Activated T-cell treated with anti-CD3 and anti-CD28 coated beads, Interleukin-2, amount 50 U/mL, for 24 hours (primary cell): ENCODE data around the gene PPP2R5C.

Source experiments
- DNase-seq: peaks from one replicate; pipeline ENCODE4 v3.0.0-alpha.2; 2020
- H3K27ac Mint-ChIP-seq: 2 replicates; pipeline ENCODE4 v1.8.0; 2020; ENCODE audit warnings: mild to moderate bottlenecking, mixed read lengths
- H3K27me3 Mint-ChIP-seq: 2 replicates; pipeline ENCODE4 v1.8.0; 2020; ENCODE audit warnings: mixed read lengths
- H3K36me3 Mint-ChIP-seq: 2 replicates; pipeline ENCODE4 v1.8.0; 2020; ENCODE audit warnings: low read depth, mixed read lengths
- H3K4me1 Mint-ChIP-seq: 2 replicates; pipeline ENCODE4 v1.8.0; 2020; ENCODE audit warnings: low read depth, mixed read lengths
- H3K4me3 Mint-ChIP-seq: 2 replicates; pipeline ENCODE4 v1.8.0; 2020; ENCODE audit warnings: mild to moderate bottlenecking, moderate library complexity, mixed read lengths
- H3K9me3 Mint-ChIP-seq: 2 replicates; pipeline ENCODE4 v1.8.0; 2020; ENCODE audit warnings: mixed read lengths

Gene PPP2R5C

GRCh38 chr14:101851736-101852405 lies 90.4 kb downstream of the PPP2R5C start:
- Mint-ChIP-seq H3K27me3 (no peaks in the 10 kb centered on the region), H3K9me3 (no peaks in the 10 kb centered on the region), H3K4me3 (no peak overlapping the region), H3K4me1 (peaks cover 88% of the 10 kb centered on the region), H3K36me3 (peaks cover 59% of the 10 kb centered on the region), H3K27ac (peak overlapping the region; percentile 39)
- DNase-seq, result no peak

GRCh38 chr14:101852785-101853184 lies 91.3 kb downstream of the PPP2R5C start:
- Mint-ChIP-seq H3K36me3 (peaks cover 60% of the 10 kb centered on the region), H3K27me3 (no peaks in the 10 kb centered on the region), H3K27ac (peak overlapping the region; percentile 38), H3K4me3 (no peak overlapping the region), H3K4me1 (peaks cover 87% of the 10 kb centered on the region), H3K9me3 (no peaks in the 10 kb centered on the region)
- no peak for DNase-seq

- Mint-ChIP-seq H3K9me3 (no peaks in the 10 kb centered on the region), H3K4me1 (peaks cover 88% of the 10 kb centered on the region), H3K4me3 (no peak overlapping the region), H3K27me3 (no peaks in the 10 kb centered on the region), H3K27ac (peak overlapping the region; percentile 83), H3K36me3 (peaks cover 62% of the 10 kb centered on the region)
- DNase-seq, result no peak
Observed at GRCh38 chr14:101853455-101854018, 92.0 kb downstream of the PPP2R5C start.

GRCh38 chr14:101854366-101854765 lies 92.9 kb downstream of the PPP2R5C start:
- Mint-ChIP-seq H3K27ac (peak overlapping the region; percentile 83), H3K36me3 (peaks cover 62% of the 10 kb centered on the region), H3K9me3 (no peaks in the 10 kb centered on the region), H3K4me3 (peak overlapping the region; percentile 15), H3K4me1 (peaks cover 87% of the 10 kb centered on the region), H3K27me3 (no peaks in the 10 kb centered on the region)
- DNase-seq, result no peak

DNA sequence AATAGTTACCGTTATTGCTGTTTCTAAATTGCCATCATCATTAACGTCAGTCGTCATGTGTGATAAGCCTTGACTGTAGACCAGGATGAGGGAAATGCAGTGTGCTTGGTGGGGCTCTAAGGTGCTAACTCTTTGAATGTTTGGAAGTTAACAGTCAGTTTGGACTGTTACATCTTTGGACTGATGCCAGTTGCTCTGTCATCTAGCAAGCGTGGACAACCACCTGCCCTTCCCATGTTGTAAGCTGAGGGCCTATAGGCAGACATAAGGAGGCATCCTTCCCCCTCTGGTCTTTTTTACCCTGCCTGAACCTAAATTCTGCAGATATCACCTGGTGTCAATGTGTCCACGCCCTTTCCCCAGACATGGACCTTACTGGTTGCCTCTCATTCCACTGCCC lies 94.4 kb downstream of the PPP2R5C start:
- Mint-ChIP-seq H3K27ac (peak overlapping the region; percentile 71), H3K9me3 (no peaks in the 10 kb centered on the region), H3K4me3 (no peak overlapping the region), H3K4me1 (peaks cover 87% of the 10 kb centered on the region), H3K36me3 (peaks cover 70% of the 10 kb centered on the region), H3K27me3 (no peaks in the 10 kb centered on the region)
- DNase-seq, result no peak

GRCh38 chr14:101856536-101856935 lies 95.0 kb downstream of the PPP2R5C start:
- peaks cover 71% of the 10 kb centered on the region for H3K36me3 Mint-ChIP-seq
- peaks cover 87% of the 10 kb centered on the region for H3K4me1 Mint-ChIP-seq
- H3K27me3 Mint-ChIP-seq, result no peaks in the 10 kb centered on the region
- H3K9me3 Mint-ChIP-seq, result no peaks in the 10 kb centered on the region
- no peak overlapping the region for H3K4me3 Mint-ChIP-seq
- no peak for DNase-seq
- peak overlapping the region; percentile 47 for H3K27ac Mint-ChIP-seq

DNA sequence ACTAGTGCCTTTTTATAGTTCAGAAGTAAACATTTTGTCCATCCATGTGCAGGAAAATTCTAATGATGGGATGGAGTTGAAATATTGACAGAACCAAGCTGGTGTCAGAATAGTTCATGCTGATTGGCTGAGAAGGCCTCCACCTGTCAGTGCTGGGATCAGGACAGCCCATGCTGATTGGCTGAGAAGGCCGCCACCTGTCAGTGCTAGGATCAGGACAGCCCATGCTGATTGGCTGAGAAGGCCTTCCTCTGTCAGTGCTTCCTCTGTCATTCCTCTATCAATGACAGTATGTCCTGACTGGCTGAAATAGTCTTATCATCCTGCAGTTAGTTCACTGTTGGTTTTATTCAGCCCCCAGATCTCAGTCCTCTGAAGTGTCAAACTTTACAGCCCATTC lies 95.7 kb downstream of the PPP2R5C start:
- Mint-ChIP-seq H3K4me1 (peaks cover 88% of the 10 kb centered on the region), H3K4me3 (no peak overlapping the region), H3K36me3 (peaks cover 74% of the 10 kb centered on the region), H3K27me3 (no peaks in the 10 kb centered on the region), H3K9me3 (no peaks in the 10 kb centered on the region), H3K27ac (peak overlapping the region; percentile 34)
- no peak for DNase-seq

GRCh38 chr14:101858791-101859537 lies 97.5 kb downstream of the PPP2R5C start:
- peak overlapping the region; percentile 61 for H3K4me3 Mint-ChIP-seq
- peak overlapping the region; percentile 95 for H3K27ac Mint-ChIP-seq
- no peak for DNase-seq
- no peaks in the 10 kb centered on the region for H3K9me3 Mint-ChIP-seq
- no peaks in the 10 kb centered on the region for H3K27me3 Mint-ChIP-seq
- peaks cover 84% of the 10 kb centered on the region for H3K36me3 Mint-ChIP-seq
- H3K4me1 Mint-ChIP-seq, result peaks cover 81% of the 10 kb centered on the region

DNA sequence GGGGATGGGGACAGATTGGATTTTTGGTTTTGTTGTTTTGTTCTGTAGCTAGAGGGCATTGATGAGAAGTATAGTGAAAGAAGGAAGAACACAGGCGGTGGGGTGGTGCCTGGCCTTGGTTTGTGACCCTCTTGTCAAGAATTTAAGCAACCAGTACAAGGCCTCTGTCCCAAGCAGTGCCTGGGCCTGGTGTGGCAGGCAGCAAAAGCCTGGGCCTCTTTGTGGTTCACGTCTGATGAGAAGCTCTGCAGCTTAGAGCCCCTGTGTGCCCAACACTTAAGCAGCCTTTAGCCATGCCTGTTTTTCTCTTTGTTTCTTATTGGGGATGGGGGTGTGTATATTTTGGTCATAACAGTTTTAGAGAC lies 98.0 kb downstream of the PPP2R5C start:
- Mint-ChIP-seq H3K4me3 (peak overlapping the region; percentile 61), H3K27me3 (no peaks in the 10 kb centered on the region), H3K36me3 (peaks cover 86% of the 10 kb centered on the region), H3K9me3 (no peaks in the 10 kb centered on the region), H3K4me1 (peaks cover 81% of the 10 kb centered on the region), H3K27ac (peak overlapping the region; percentile 95)
- no peak for DNase-seq

DNA sequence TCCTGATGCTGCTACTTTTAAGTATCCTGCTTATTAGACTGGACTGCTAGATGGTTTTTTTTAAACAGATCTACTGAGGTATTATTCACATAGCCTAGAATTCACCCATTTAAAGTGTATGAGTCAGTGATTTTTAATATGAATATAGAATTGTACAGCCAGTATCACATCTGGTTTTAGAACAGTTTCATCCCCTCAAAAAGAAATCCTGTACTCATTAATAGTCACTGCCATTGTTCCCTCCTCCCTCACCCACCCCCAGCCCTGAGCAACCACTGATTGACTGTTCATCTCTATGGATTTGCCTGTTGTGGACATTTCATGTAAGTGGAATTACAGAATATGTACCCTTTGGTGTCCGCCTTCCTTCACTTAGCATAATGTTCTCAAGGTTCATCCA lies 98.4 kb downstream of the PPP2R5C start:
- Mint-ChIP-seq H3K36me3 (peaks cover 90% of the 10 kb centered on the region), H3K9me3 (no peaks in the 10 kb centered on the region), H3K27me3 (no peaks in the 10 kb centered on the region), H3K4me3 (peak overlapping the region; percentile 61), H3K4me1 (peaks cover 82% of the 10 kb centered on the region), H3K27ac (peak overlapping the region; percentile 95)
- no peak for DNase-seq

GRCh38 chr14:101861464-101861863 lies 100.0 kb downstream of the PPP2R5C start:
- peaks cover 76% of the 10 kb centered on the region for H3K4me1 Mint-ChIP-seq
- no peaks in the 10 kb centered on the region for H3K27me3 Mint-ChIP-seq
- peak overlapping the region; percentile 79 for H3K27ac Mint-ChIP-seq
- DNase-seq, result no peak
- H3K4me3 Mint-ChIP-seq, result no peak overlapping the region
- no peaks in the 10 kb centered on the region for H3K9me3 Mint-ChIP-seq
- H3K36me3 Mint-ChIP-seq, result peaks cover 88% of the 10 kb centered on the region

- Mint-ChIP-seq H3K4me3 (no peak overlapping the region), H3K4me1 (peaks cover 71% of the 10 kb centered on the region), H3K27me3 (no peaks in the 10 kb centered on the region), H3K27ac (peak overlapping the region; percentile 80), H3K9me3 (no peaks in the 10 kb centered on the region), H3K36me3 (peaks cover 88% of the 10 kb centered on the region)
- no peak for DNase-seq
Observed at GRCh38 chr14:101862177-101862576, 100.7 kb downstream of the PPP2R5C start.

DNA sequence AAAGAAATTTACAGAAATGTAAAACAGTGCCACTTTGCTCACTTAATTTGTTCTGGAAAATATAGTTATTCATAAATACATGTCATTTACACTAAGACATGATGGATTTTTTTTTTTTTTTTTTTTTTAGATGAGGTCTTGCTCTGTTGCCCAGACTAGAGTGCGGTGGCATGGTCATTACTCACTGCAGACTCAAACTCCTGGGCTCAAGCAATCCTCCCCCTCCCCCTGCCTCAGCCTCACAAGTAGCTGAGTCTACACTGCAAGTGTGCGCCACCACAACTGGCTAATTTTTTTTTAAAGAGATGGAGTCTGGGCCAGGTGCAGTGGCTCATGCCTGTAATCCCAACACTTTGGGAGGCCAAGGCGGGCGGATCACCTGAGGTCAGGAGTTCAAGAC lies 101.2 kb downstream of the PPP2R5C start:
- H3K9me3 Mint-ChIP-seq, result no peaks in the 10 kb centered on the region
- no peak overlapping the region for H3K4me3 Mint-ChIP-seq
- H3K4me1 Mint-ChIP-seq, result peaks cover 66% of the 10 kb centered on the region
- no peak for DNase-seq
- peaks cover 82% of the 10 kb centered on the region for H3K36me3 Mint-ChIP-seq
- H3K27me3 Mint-ChIP-seq, result no peaks in the 10 kb centered on the region
- peak overlapping the region; percentile 80 for H3K27ac Mint-ChIP-seq

DNA sequence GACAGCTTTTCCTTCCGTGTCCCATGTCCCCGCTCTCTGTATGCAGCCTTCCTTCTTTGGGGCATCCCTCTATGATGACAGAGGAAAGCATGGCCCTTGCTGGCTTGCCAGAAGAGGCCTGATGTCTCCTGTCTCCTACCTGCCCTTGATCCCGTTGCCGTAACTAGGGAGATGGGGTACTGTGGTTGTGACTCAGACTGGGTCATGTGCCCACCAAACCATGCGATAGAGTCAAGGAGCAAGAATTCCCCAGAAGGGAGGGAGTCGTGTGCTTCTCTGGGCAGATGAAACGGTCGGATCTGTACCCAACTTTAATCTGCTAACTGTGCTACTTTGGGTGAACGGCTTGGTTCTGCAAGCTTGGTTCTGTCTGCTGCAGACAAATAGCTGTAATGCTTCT lies 103.8 kb downstream of the PPP2R5C start:
- H3K27ac Mint-ChIP-seq, result peak overlapping the region; percentile 72
- H3K27me3 Mint-ChIP-seq, result no peaks in the 10 kb centered on the region
- no peaks in the 10 kb centered on the region for H3K9me3 Mint-ChIP-seq
- peaks cover 63% of the 10 kb centered on the region for H3K4me1 Mint-ChIP-seq
- no peak for DNase-seq
- peaks cover 73% of the 10 kb centered on the region for H3K36me3 Mint-ChIP-seq
- no peak overlapping the region for H3K4me3 Mint-ChIP-seq

DNA sequence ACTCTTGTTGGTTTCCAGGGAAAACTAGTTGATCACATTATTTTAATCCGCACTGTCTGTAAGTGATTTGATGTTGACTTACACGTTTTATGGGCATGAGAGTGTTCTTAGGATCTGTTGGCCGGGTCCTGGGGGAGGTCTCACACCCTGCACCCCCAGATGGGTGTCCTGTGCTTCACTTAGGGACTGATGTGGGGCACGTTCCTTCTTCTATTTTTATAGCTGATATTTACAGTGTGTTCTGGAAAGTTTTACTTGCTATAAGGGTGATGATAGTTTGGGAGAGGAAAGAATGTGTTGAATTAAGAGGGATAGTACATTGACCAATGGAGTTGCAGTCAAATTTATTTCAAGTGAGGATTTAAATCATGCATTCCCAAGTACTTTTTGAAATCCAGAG lies 106.3 kb downstream of the PPP2R5C start:
- H3K27me3 Mint-ChIP-seq, result no peaks in the 10 kb centered on the region
- H3K4me1 Mint-ChIP-seq, result peaks cover 59% of the 10 kb centered on the region
- DNase-seq, result no peak
- peak overlapping the region; percentile 87 for H3K27ac Mint-ChIP-seq
- no peak overlapping the region for H3K4me3 Mint-ChIP-seq
- no peaks in the 10 kb centered on the region for H3K9me3 Mint-ChIP-seq
- H3K36me3 Mint-ChIP-seq, result peaks cover 58% of the 10 kb centered on the region
